Dermis microvascular lymphatic vessel endothelial cell (primary cell): Measurements from ENCODE around the gene ARHGEF16. TPM values are rescaled to one million over a fixed set of nuclear protein-coding genes. Genes with fewer than 3 reads are reported as not detected.

ENCODE experiments used
- DNase-seq, 2 donors: peaks; one replicate each; pipeline versions ENCODE4 v3.0.0 to v3.0.0-alpha.2; 2010; ENCODE audit warnings: low read depth in 2 of 2
- total RNA-seq: library from RNA; depleted of rRNA; stranded (reverse); fragments of >200 nt; gene quantifications from 2 replicates; pipeline ENCODE4 v1.2.1, GENCODE V29; 2014

Gene ARHGEF16
- total RNA-seq, 1 donor from 2014 or later = 0.39 TPM

DNA sequence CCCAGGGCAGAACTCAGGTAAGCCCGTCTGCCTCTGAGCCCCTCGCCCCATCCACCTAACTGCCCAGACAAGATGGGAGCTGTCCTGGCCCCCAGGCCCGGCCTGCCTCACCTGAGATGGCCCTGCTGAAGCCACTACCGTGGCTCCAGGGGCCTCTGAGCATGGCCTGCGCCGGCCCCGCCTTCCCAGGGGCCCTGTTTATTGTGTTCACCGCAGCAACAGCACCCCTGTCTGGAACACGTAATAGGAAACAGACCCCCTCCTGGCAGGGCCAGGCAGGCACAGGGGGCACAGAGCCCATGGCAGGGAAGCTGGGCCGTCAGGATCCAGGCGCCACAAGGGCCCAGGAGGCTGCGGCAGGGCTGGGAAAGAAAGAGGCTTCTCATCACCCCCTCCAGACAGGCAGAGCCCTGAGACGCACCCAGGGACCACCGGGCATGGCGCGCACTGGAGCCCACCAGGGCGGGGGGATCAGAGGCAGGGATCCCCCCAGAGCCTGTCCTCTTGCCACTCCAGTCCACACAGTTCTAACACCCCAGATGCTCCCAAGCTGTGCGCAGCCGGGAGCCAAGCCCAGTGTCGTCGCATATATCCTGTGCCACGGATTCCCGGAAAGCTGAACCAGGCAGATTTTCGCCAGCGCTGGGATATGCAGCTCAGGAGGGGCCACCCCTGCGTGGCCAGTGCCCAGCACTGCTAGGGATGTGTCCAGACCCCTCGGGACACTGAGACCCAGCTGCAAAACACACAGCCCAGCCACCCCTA is 62.6 kb downstream of the ARHGEF16 start:
- DNase-seq = no peak

GRCh38 chr1:3518256-3518655 is 63.8 kb downstream of the ARHGEF16 start:
- no peak for DNase-seq

- no peak for DNase-seq
Measured at GRCh38 chr1:3518756-3519155, 64.3 kb downstream of the ARHGEF16 start.

DNA sequence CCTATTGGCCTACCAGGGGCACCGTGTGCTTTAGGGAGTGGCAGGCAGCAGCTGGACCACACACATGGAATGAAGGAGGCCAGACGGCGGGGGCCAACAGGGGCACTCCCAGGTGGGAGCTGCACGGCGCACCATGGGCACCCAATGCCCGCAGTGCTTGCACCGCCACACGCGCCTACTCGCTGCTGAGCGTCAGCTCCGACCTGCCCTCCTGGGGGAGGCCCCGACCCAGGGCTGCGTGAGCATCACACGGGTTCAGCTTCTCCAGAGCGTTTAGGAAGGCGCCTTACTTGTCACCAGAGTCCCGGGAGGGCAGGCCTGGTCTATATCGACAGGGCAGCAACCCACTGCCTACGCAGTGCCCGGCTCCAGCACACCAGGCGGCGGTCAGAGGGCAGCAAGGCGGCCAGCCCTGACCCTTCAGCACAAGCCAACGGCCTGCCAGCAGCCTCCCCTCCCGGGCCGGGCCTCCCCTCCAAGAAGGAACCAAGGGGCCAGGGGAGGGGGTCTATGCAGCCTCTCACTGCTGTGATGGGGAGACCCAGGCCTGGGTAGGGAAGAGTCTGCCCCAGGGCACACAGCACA is 64.9 kb downstream of the ARHGEF16 start:
- DNase-seq = no peak

DNA sequence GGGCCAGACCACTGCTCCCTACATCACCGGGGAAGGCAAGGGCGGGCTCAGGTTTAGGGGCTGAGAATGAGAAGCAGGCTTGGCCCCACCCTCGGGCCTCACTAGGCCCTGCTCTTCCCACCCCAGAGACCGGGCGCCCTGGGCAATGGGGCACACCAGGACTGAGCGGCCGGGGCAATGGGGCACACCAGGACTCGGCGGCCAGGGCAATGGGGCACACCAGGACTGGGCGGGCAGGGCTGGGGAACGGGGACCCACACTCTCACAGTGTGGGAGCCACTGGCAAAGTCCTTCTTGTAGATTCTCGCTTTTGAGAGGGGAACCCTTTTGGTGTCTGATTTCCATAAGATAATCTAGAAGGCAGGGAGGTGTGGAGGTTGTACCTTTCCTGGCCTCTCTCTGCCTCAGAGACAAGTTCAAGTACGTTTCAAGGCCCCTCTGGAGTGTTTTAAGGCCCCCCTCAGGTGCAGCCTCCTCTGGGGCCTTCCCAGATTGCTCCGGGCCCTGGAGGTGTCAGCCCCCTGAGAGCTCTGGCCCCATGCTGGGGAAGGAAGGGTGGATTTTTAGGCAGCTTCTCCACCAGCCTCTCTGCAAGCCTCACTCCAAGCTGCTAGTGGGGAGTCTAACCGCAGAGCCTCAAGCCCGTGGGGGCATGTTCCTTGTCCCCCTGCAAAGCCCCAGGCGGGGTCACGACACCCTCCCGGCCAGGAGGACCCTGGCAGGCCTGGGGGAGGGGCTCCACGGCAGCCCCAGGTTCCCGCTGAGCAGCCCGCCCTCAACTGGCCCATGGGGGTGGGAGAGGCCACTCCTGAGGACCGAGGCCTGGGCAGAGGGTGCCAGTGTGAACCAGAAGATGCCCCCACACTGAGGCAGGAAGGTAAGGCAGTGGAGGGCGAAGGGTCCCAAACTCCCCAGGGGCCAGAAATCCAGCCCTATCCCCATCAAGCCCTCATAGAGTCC is 66.2 kb downstream of the ARHGEF16 start:
- DNase-seq = no peak

DNA sequence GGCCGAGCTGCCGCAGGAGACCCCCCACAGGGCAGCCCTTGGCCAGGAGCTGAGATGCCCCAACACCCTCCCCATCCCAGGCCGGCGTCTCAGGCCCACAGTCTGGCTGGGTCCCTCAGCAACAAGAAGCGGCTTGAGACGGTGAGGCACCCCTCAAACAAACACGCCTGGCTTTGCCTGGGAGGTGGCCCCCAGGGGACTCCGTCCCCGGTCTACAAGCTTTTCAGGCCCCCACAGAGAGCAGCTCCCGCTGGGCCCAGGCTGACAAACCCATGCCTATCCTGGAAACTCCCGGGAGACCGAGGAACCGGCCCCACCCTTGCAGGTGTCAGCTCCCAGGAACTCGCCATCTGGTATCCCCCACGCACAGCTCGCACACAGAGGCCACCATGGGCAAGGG is 67.0 kb downstream of the ARHGEF16 start:
- DNase-seq = no peak

DNA sequence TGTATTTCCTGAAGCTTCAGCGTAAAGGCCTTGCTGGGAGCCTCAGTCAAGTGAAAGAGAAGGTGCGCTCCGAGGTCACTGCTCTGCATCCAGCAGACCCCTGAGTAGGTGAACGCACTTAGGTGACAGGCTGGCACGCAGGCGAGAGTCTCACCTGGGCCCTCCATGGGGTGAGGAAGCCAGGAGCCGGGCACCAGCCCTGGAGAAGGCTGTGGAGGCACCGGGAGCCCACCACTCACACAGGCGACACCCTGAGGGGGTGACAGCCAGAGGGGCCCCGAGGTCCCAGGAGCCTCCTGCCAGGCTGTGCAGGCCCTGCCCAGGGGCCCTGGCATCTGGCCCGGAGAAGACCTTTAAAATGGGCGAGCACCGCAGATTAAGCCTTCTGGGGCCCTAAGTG is 67.6 kb downstream of the ARHGEF16 start:
- DNase-seq = no peak

DNA sequence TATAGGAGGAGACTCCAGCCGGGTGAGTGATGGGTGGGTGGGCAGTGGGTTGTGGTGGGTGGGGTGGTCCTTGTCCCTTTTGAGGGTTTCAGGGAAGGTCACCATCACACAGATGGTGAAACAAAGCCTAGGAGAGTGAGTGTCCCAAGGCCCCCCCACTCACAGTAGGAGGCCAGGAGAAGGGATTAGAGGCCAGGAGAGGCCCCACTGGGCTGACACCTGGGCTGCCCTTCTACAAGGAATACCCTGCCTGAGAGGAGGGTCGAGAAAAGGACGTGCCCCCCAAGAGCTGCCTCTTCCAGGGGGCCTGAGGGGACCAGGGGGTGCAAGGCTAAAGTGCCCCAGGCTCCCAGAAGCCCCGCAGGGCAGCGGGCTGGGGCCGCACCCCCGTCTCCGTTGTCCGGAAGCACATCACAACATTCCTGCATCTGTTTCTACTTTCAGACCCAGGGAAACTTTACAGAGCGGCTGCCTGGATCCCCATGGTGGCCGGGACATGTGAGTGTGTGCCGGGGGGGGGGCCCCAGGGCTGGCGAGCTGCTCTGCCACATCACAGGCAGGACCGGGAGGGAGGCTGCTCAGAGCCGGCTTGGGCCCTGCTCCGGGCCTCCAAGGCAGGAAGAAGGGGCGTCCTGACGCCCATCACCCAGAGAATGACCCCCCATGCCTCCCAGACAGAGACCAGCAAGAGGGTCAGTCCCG is 68.2 kb downstream of the ARHGEF16 start:
- no peak for DNase-seq

DNA sequence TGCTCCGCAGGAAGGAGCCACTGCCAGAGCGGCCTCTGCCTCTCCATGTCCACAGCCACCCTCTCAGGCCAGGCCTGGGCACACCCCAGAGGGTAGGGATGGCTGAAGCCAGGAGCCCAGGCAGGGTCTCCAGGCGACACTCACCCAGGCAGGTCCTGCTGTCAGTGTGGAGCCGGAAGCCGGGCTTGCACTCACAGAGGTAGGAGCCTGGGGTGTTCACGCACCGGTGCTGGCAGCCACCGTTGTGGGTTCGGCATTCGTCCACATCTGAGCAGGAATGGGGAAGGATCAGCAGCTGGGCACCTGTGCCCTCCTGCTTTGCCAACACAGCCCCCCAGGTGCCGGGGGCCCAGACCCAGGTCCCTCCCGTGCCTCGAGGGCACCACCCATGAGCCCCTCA is 69.5 kb downstream of the ARHGEF16 start:
- no peak for DNase-seq

DNA sequence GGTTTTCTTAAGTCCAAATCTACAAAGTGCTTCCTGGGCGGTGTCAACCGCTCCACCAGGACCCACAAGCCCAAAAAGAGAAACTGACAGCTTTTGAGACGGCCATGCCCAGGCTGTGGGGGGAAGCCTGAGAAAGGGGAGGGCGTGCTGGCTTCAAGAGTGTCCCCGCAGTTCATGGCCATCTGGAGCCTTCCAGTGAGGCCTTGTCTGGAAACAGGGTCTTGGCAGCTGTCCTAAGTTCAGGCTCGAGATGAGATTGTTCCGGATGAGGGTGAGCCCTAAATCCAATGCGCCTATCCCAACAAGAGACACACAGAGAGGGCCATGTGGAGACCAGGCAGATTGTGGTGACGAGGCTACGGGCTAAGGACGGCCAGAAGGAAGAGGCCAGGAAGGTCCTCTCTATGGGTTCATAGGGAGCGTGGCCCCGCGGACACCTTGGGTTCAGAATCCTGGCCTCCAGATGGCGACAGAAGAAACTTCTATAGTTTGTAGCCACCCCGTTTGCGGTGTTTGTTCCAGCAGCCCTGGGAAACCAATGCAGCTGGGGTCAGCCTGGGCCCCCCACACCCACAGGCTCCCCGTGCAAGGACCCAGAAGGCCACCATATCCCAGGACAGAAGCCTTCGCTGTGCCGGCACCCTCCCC is 70.2 kb downstream of the ARHGEF16 start:
- DNase-seq = no peak

GRCh38 chr1:3525551-3526482 is 71.4 kb downstream of the ARHGEF16 start:
- DNase-seq = no peak

DNA sequence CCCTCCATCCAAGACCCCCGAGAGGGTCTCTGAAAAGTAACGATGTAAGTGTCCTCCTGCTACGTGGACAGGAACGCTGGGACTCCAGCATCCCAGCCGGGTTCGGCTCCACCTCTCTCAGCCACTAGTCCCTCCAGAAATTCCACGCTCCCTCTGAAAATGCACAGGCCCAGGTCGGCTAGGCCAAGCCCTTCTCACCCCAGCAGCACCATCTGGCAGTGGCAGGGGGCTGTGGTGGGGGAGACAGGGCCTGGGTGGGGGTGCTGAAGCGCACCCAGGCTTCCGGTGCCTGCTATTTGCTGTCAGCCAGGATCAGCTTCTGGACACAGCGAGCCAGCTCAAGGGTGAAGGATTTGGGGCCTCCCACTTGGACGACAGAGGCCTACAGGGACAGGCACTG is 73.3 kb downstream of the ARHGEF16 start:
- DNase-seq = no peak

GRCh38 chr1:3529099-3529729 is 74.7 kb downstream of the ARHGEF16 start:
- DNase-seq = no peak

DNA sequence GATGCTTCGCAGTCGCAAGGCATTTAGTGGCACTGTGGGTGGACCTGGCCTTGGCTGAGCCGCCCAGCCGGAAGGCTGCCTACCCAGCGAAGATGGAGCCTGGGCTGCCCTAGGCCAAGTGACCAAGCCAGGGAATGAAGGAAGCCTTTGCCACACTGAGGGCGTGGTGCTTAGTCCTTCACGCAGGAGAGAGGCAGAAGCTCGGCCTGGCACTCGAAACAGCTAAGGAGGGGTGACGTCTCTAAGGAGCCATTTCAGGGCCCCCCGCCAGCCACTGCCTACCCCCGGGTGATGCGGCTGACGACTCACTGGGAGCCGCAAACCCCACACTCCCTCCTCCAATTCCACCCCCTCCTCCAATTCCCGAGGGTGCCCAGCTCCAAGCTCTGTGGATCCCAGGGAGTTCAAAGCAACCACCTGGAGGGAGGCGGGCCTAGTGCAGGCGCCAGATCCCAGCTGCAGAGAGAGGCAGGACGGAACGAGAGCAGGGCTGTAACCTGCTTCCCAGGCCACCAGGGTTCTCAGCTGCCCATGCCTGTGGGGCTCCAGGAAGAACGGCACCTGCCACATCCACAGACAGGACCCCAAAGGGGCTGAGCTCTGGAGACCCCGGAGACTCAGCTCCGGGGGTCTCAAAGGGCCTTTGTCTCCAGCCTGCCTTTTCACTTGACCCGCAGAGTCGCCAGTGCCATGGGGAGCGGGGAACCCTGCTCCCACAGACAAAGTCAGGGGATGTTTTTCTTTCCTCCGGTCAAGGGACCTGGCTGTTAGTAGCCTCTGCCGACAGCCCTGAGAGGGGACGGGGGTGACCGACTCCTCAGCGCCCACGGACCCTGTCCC is 75.8 kb downstream of the ARHGEF16 start:
- DNase-seq = peak in 1 of 2 donors; percentile 31
